ENCODE results near the gene ALB. TPM values are rescaled to one million over a fixed set of nuclear protein-coding genes. Genes with fewer than 3 reads are reported as not detected.

ALB gene
- total RNA-seq, 2 donors from 2014 or later: 1.4 to 3.5 TPM

DNA sequence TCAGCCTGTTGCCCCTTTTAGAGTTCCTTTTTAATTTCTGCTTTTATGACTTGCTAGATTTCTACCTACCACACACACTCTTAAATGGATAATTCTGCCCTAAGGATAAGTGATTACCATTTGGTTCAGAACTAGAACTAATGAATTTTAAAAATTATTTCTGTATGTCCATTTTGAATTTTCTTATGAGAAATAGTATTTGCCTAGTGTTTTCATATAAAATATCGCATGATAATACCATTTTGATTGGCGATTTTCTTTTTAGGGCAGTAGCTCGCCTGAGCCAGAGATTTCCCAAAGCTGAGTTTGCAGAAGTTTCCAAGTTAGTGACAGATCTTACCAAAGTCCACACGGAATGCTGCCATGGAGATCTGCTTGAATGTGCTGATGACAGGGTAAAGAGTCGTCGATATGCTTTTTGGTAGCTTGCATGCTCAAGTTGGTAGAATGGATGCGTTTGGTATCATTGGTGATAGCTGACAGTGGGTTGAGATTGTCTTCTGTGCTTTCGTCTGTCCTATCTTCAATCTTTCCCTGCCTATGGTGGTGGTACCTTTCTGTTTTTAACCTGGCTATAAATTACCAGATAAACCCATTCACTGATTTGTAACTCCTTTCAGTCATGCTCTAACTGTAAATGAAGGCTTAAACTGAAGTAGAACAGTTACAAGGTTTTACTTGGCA, 7.8 kb downstream of the ALB start:
- Histone ChIP-seq H3K27me3 (ENCODE audit: control insufficient read depth, insufficient read depth, low read length, poor library complexity, severe bottlenecking) (no peaks in the 10 kb centered on the region), H3K9me3 (ENCODE audit: control insufficient read depth, low read length) (no peaks in the 10 kb centered on the region), H3K36me3 (ENCODE audit: control insufficient read depth, insufficient read depth, low read length) (no peaks in the 10 kb centered on the region), H3K27ac (ENCODE audit: low read depth, low read length) (no peak overlapping the region), H3K4me3 (ENCODE audit: low read length) (no peak overlapping the region), H3K4me1 (ENCODE audit: control insufficient read depth, insufficient read depth, low read length) (no peaks in the 10 kb centered on the region), H3K9ac (ENCODE audit: extremely low read depth, low read length, poor library complexity, severe bottlenecking) (no peak overlapping the region)
- no peaks in the 10 kb centered on the region for H3K27me3 Mint-ChIP-seq (ENCODE audit: insufficient read depth)
- 93 to 97% methylated on average over 4 to 8 of the region's 8 CpGs for WGBS, 2 experiments (ENCODE audit: insufficient coverage in 1 of 2, insufficient read length in 1 of 2)
- H3K9me3 Mint-ChIP-seq: no peaks in the 10 kb centered on the region
- no peaks in the 10 kb centered on the region for H3K4me1 Mint-ChIP-seq
- TF ChIP-seq, protein P1, sequence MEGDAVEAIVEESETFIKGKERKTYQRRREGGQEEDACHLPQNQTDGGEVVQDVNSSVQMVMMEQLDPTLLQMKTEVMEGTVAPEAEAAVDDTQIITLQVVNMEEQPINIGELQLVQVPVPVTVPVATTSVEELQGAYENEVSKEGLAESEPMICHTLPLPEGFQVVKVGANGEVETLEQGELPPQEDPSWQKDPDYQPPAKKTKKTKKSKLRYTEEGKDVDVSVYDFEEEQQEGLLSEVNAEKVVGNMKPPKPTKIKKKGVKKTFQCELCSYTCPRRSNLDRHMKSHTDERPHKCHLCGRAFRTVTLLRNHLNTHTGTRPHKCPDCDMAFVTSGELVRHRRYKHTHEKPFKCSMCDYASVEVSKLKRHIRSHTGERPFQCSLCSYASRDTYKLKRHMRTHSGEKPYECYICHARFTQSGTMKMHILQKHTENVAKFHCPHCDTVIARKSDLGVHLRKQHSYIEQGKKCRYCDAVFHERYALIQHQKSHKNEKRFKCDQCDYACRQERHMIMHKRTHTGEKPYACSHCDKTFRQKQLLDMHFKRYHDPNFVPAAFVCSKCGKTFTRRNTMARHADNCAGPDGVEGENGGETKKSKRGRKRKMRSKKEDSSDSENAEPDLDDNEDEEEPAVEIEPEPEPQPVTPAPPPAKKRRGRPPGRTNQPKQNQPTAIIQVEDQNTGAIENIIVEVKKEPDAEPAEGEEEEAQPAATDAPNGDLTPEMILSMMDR (conservative IDR thresholded peaks at IDR 0.05): no peak
- H3K36me3 Mint-ChIP-seq (ENCODE audit: low read depth): no peaks in the 10 kb centered on the region
- no peak for DNase-seq
- no peak overlapping the region for H3K27ac Mint-ChIP-seq
- H3K4me3 Mint-ChIP-seq: no peak overlapping the region

DNA sequence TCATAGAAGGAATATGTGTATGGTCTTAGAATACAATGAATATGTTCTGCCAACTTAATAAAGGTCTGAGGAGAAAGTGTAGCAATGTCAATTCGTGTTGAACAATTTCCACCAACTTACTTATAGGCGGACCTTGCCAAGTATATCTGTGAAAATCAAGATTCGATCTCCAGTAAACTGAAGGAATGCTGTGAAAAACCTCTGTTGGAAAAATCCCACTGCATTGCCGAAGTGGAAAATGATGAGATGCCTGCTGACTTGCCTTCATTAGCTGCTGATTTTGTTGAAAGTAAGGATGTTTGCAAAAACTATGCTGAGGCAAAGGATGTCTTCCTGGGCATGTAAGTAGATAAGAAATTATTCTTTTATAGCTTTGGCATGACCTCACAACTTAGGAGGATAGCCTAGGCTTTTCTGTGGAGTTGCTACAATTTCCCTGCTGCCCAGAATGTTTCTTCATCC, 9.2 kb downstream of the ALB start:
- Mint-ChIP-seq H3K27ac (no peak overlapping the region), H3K4me3 (no peak overlapping the region), H3K9me3 (no peaks in the 10 kb centered on the region), H3K27me3 (ENCODE audit: insufficient read depth) (no peaks in the 10 kb centered on the region), H3K4me1 (no peaks in the 10 kb centered on the region), H3K36me3 (ENCODE audit: low read depth) (no peaks in the 10 kb centered on the region)
- 91 to 98% methylated on average over 4 of the region's 4 CpGs for WGBS, 2 experiments (ENCODE audit: insufficient coverage in 1 of 2, insufficient read length in 1 of 2)
- TF ChIP-seq, protein P1 (conservative IDR thresholded peaks at IDR 0.05): no peak
- H3K27me3 ChIP-seq (ENCODE audit: control insufficient read depth, insufficient read depth, low read length, poor library complexity, severe bottlenecking): no peaks in the 10 kb centered on the region
- no peak overlapping the region for H3K9ac ChIP-seq (ENCODE audit: extremely low read depth, low read length, poor library complexity, severe bottlenecking)
- H3K27ac ChIP-seq (ENCODE audit: low read depth, low read length): no peak overlapping the region
- no peaks in the 10 kb centered on the region for H3K36me3 ChIP-seq (ENCODE audit: control insufficient read depth, insufficient read depth, low read length)
- H3K4me3 ChIP-seq (ENCODE audit: low read length): no peak overlapping the region
- no peaks in the 10 kb centered on the region for H3K9me3 ChIP-seq (ENCODE audit: control insufficient read depth, low read length)
- DNase-seq: no peak
- H3K4me1 ChIP-seq (ENCODE audit: control insufficient read depth, insufficient read depth, low read length): no peaks in the 10 kb centered on the region

DNA sequence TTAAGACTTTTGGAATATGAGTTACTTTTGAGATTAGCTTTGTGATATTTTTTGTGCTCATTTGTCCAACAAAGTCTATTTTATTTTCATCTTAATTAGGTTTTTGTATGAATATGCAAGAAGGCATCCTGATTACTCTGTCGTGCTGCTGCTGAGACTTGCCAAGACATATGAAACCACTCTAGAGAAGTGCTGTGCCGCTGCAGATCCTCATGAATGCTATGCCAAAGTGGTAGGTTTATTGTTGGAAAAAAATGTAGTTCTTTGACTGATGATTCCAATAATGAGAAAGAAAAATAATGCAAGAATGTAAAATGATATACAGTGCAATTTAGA, 10.8 kb downstream of the ALB start:
- H3K27ac Mint-ChIP-seq: no peak overlapping the region
- H3K27me3 Mint-ChIP-seq (ENCODE audit: insufficient read depth): no peaks in the 10 kb centered on the region
- Histone ChIP-seq H3K36me3 (ENCODE audit: control insufficient read depth, insufficient read depth, low read length) (no peaks in the 10 kb centered on the region), H3K27ac (ENCODE audit: low read depth, low read length) (no peak overlapping the region), H3K27me3 (ENCODE audit: control insufficient read depth, insufficient read depth, low read length, poor library complexity, severe bottlenecking) (no peaks in the 10 kb centered on the region), H3K4me1 (ENCODE audit: control insufficient read depth, insufficient read depth, low read length) (no peaks in the 10 kb centered on the region), H3K9ac (ENCODE audit: extremely low read depth, low read length, poor library complexity, severe bottlenecking) (no peak overlapping the region), H3K4me3 (ENCODE audit: low read length) (no peak overlapping the region), H3K9me3 (ENCODE audit: control insufficient read depth, low read length) (no peaks in the 10 kb centered on the region)
- TF ChIP-seq, protein P1 (conservative IDR thresholded peaks at IDR 0.05): no peak
- WGBS, 2 experiments (ENCODE audit: insufficient coverage in 1 of 2, insufficient read length in 1 of 2): 90 to 100% methylated on average over 2 of the region's 2 CpGs
- DNase-seq: no peak
- no peaks in the 10 kb centered on the region for H3K9me3 Mint-ChIP-seq
- no peak overlapping the region for H3K4me3 Mint-ChIP-seq
- no peaks in the 10 kb centered on the region for H3K4me1 Mint-ChIP-seq
- H3K36me3 Mint-ChIP-seq (ENCODE audit: low read depth): no peaks in the 10 kb centered on the region

All from endodermal cell (in vitro differentiated cells).